NCI-H2081 (cell line): ENCODE measurements around the gene TXNRD2.

ENCODE experiments used
- DNase-seq, 2 experiments: peaks; one replicate each; lab custom pipeline; 2025; lab: John Stamatoyannopoulos, UW

The TXNRD2 gene

GRCh38 chr22:19979712-19980493 lies 38.3 kb upstream of the TXNRD2 start:
- no peak for DNase-seq

GRCh38 chr22:19978748-19979147 lies 37.1 kb upstream of the TXNRD2 start:
- no peak for DNase-seq

- no peak for DNase-seq
These were observed 36.0 kb upstream of the TXNRD2 start for GRCh38 chr22:19977296-19978243.

DNA sequence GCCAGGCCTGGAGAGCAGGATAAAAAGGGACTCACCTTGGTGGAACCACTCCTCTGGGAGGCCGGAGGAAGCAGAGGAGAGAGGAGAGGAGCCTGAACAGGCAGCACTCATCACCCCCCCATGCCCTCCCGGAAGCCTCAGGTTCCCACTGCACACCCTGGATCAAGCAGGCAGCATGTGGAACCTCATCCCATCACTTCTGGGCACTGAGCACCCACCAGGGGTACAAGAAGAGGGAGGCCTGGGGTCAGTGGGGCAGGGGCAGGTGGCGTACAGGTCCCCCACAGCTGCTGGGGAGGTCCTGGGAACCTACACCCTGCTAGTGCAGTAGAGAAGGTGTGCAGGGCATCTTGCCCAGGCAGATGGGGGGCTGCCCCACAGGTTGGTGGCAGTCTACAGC lies 35.1 kb upstream of the TXNRD2 start:
- DNase-seq = no peak

- DNase-seq = no peak
These were observed 34.1 kb upstream of the TXNRD2 start for GRCh38 chr22:19975707-19976035.

DNA sequence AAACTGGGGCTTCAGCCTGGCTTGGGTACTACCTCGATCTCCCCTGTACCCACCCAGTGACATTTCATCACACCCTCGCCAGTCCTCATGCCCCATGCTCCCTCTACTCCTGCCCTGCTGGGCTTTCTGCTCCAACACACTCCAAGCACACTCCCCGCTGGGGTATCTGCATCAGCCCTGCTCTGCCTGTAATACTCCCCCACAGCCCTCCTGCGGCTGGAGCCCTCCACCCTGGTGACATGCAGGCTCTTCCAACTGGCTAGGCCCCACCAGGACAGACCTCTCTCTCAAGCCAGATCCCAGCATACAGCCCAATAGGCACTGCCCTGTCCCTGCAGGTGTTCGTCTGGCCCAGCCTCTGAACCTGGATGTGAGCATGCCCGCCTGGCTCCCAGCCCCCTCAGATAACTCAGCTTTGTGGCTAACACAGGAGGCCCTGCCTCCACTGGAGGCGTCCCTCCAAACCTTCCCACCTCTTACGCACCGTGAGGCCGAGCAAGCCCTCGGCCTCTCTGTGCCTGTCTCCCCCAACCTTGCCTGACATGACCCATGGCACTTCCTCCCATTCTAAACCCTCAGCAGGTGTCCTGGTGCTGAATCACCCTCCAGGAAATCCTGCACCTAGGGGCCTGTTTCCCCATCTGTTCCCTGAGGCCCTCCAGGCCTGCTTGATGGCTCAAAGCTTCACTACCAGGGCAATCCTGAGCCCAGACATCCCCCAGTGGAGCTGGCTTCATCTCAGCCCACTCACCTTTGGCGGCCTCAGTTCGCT lies 33.5 kb upstream of the TXNRD2 start:
- peak; percentile 61 to 74 for DNase-seq

GRCh38 chr22:19974268-19974861 lies 32.7 kb upstream of the TXNRD2 start:
- DNase-seq = peak; percentile 93 to 96

DNA sequence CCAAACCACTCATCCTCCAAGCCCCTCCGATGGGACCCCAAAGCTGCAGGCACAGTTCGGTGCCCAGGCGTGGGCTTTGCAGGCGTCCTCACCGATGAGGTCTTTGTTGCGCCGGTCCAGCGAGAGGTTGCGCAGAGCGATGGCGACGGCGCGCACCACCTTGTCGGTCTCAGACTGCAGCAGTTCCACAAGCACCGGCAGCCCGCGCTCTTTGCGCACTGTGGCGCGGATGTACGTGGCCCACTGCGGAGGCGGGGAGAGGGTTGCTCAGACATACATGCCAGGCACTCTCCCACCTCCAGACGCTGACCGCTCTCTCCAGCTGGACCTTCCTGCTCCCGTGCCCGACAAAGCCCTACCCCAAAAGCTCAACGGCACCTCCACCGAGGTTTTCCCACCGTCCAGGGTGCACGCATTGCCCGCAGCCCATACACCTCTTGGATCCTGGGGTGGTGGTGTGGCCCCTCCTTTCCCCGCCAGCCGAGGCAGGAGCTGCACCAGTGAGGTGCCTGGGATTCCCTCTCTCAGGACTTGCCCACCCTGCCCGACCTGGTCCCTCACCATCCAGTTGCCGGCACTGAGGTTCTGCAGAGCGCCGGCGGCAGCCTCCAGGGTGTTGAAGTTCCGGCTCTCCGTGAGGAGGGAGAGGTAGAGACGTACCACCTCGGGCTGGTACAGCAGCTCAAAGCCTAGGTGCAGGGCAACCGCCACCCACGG lies 32.1 kb upstream of the TXNRD2 start:
- no peak for DNase-seq

DNA sequence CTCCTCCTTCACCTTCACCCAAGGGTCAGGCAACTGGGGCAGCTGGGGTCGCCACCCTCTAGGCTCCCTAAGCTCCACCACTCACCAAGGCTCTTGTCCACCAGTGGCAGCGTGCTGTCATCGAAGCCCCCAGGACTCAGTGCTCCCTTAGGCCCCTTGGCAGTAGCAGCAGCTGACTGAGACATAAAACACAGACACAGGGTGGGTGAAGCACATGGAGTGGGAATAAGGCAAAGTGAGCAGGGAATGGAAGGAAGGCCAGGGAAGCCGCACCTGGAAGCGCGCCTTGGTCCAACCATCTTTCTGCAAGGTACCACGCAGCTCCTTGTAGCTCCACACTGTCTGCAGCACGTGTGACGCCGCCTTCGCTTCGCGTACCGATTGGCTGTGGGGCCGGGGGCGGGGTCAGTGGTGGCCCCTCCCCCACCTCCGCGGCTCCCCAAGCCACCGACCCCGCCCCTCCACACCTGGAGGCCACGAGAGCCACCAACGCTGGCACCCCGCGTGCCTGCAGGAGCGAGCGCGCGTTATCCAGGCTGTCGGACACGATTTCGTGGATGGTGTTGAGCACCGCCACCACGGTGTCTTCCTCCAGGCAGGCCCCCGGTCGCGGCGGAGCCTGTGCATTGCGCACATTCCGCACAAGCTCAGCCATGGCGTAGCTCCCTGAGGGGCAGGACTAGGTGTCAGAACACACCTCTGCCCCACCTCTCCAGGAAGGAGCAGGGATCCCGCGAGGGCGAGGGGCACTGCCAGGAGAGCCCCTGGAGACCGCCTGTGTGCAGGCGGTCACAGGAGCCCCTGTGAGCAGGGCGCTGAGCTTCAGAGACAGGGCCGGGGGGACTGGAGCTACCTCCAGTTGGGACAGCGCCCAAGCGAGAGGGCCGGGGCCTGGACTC lies 31.3 kb upstream of the TXNRD2 start:
- no peak for DNase-seq

GRCh38 chr22:19972251-19972650 lies 30.6 kb upstream of the TXNRD2 start:
- DNase-seq = no peak

- no peak for DNase-seq
These were observed 29.9 kb upstream of the TXNRD2 start for GRCh38 chr22:19971276-19972124.

DNA sequence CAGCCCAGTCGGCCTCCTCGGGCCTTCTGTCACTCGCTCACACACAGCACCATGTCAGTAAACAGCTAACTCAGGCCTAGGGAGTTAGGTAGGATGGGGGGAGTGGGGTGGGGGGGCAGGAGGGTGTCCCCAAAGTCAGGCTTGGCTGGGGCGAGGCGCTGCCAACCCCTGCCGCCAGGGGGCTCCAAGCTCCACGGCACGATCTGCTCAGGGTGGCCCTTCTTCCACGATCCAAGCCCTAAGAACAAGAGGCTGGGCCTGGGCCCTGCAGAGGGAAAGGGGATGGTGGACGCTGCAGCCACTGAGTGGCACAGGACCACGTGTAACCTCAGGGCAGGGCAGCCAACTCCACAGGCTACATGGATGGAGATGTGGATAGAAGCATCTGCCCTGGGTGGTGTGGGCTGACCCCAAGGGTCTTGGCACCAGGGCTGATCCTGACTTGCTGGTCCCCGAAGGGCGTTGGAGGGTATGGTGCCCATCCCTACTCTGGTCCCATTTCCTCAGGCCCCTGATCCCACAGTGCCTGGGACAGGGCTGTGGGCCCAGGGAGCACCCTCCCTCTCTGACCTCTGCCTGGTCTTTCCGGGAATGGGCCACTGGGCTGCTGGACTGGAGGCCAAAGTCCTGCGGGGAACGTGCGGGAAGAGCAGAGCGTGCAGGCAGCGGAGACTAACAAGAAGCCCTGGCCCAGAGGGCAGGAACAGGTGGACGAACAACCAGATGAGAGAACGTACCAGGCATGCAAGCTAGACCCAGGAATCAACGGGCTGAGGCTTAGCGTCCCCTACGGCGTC lies 29.1 kb upstream of the TXNRD2 start:
- DNase-seq = peak; percentile 50 to 56

DNA sequence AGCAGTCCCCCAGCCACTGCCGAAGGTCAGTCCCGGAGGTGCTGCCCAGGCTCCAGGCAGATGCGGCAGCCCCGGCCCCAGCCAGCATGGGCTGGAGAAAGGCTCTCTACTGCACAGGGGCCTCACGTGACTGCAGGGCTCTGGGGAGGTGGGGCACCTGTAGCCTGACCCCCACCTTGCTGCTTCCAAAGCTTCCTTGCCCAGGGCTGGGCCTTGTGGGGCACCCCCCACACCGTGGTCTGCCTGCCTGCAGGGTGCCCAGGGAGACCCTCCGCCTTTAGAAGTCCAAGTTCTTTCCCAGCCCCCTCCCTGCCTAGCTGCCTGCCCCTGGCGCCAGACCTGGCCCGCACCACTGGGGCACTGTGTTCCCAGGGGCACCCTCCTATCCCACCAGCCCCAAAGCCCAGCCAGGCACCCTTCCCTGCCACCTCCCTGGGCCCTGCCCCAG lies 28.4 kb upstream of the TXNRD2 start:
- DNase-seq = no peak

GRCh38 chr22:19969141-19969928 lies 27.7 kb upstream of the TXNRD2 start:
- no peak for DNase-seq

DNA sequence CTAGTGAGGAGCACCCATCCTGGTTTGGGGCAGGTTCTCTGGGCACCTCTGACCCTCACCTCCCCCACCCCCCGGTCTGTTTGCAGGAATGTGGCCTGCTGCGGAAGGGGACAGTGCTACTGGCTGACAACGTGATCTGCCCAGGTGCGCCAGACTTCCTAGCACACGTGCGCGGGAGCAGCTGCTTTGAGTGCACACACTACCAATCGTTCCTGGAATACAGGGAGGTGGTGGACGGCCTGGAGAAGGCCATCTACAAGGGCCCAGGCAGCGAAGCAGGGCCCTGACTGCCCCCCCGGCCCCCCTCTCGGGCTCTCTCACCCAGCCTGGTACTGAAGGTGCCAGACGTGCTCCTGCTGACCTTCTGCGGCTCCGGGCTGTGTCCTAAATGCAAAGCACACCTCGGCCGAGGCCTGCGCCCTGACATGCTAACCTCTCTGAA lies 26.9 kb upstream of the TXNRD2 start:
- DNase-seq = no peak

DNA sequence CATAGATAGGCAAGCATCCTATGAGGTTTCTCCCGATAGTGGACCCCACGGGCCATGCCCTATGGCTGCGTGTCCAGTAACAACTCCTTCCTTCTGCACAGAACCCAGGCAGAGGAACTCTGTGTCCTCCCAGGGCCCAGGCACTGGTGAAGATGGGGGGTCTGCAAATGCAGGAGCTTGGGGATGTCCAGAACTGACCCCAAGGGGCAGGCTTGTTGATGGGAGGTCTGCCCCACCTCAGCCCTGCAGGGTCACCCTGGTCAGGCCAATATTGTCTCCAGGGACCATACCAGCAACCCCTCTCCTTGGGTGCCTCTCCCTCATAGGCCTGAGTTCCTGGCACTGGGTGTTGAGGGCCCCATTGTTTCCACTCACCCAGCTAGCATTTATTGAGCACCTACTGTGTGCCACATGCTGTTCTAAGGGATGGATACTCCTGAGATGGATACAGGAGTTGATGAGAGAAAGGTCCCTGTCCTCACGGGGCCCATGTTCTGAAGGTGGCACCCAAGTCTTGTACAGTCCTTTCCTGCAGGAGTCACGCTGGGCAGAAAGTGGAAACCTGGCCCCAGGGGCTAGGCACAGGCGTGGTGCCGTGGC lies 26.3 kb upstream of the TXNRD2 start:
- DNase-seq = no peak
